ENCODE measurements around the gene ZBTB11.

The ZBTB11 gene

GRCh38 chr3:101677436-101678286, 729 bp upstream of the ZBTB11 start:
- peak overlapping the region; percentile 99 for H3K27ac Mint-ChIP-seq
- peaks cover 4% of the 10 kb centered on the region for H3K27me3 Mint-ChIP-seq
- H3K4me1 Mint-ChIP-seq: peaks cover 46% of the 10 kb centered on the region
- CTCF ChIA-PET: interaction anchor here (1.2 to 2.7 kb wide), 3 partner anchors 8 to 47 kb away, joined by 4 to 8 read pairs (median 6); partner anchors contain the start of genes CEP97 and RPL24
- H3K9me3 Mint-ChIP-seq: no peaks in the 10 kb centered on the region
- no peak for DNase-seq
- H3K36me3 Mint-ChIP-seq: peaks cover 43% of the 10 kb centered on the region
- peak overlapping the region; percentile 96 for H3K4me3 Mint-ChIP-seq

DNA sequence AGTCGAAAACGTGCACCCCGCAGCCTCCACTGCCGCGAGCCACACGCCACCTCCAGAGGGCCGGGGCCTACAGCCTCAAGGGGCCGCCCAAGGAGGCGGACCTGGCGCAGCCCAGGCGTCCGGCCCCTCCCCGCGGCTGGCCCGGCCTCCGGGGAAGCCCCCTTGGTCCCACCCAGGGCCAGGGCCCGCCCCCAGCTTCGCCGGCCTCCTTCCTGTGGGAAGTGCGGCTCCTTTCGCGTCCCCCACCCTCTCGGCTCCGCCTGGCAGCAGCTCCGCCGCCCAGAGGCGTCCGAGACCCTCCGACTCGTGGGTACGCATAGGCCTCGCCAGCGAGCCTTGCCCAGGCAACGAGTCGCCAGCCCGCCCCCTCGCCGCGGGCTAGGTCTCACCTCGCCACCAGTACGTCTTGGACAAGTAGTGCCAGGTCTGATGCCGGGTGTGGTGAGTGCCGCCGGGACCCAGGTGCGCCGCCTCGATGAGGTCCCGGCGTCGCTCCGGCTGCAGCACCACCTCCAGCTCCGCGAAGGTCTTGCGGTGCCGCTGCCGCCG, 642 bp downstream of the ZBTB11 start:
- H3K4me1 Mint-ChIP-seq: peaks cover 49% of the 10 kb centered on the region

DNA sequence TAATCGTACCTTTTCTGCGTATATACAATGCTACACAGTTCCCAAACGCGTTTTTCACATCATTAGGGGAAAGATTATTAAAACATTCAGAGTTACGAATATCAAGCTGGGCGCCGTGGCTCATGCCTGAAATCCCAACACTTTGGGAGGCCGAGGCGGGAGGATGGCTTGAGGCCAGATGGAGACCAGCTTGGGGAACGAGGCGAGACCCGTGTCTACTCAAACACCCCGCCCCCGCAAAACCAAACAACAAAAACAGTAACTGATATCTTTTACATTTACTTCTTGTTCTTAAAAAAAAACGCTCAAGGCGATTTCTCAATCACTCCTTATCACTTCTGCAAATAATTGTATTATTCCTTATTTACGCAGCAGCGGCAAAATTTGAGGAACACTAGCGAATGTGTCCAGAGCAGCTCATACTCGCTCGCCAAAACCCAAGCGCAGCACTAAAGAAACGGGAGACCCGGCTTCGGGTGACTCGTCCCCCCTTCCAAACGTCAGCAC, 1.2 kb downstream of the ZBTB11 start:
- DNase-seq: no peak
- peak overlapping the region; percentile 99 for H3K27ac Mint-ChIP-seq
- no peaks in the 10 kb centered on the region for H3K9me3 Mint-ChIP-seq
- peaks cover 4% of the 10 kb centered on the region for H3K27me3 Mint-ChIP-seq
- H3K4me1 Mint-ChIP-seq: peaks cover 46% of the 10 kb centered on the region
- peaks cover 38% of the 10 kb centered on the region for H3K36me3 Mint-ChIP-seq
- CTCF ChIA-PET: interaction anchor here (0.9 to 2.7 kb wide), 7 partner anchors 10 to 549 kb away, joined by 3 to 8 read pairs (median 5); partner anchors contain the start of genes CEP97, PCNP, RPL24 and SENP7
- peak overlapping the region; percentile 96 for H3K4me3 Mint-ChIP-seq

More for the DNA sequence above, 642 bp downstream of the ZBTB11 start:
- Mint-ChIP-seq H3K27ac (peak overlapping the region; percentile 99), H3K27me3 (peaks cover 4% of the 10 kb centered on the region), H3K9me3 (no peaks in the 10 kb centered on the region), H3K4me3 (peak overlapping the region; percentile 96), H3K36me3 (peaks cover 39% of the 10 kb centered on the region)
- DNase-seq: peak; percentile 96
- CTCF ChIA-PET: interaction anchor here (0.9 to 2.7 kb wide), 7 partner anchors 10 to 548 kb away, joined by 3 to 8 read pairs (median 5); partner anchors contain the start of genes CEP97, PCNP, RPL24 and SENP7

DNA sequence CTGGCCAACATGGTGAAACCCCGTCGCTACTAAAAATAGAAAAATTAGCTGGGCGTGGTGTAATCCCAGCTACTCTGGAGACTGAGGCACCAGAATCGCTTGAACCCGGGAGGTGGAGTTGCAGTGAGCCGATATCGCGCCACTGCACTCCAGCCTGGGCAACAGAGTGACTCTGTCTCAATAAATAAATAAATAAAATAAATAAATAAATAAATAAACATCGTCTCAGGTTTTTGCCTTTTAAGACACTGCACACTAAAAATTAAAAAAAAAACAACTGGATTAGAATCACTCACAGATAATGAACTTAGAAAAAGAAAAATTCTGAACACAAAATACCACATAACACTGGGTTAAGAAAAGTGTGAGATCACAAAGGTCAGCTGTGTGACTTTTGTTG, 2.4 kb downstream of the ZBTB11 start:
- Mint-ChIP-seq H3K9me3 (no peaks in the 10 kb centered on the region), H3K4me1 (peaks cover 46% of the 10 kb centered on the region), H3K27ac (peak overlapping the region; percentile 99), H3K4me3 (peak overlapping the region; percentile 96), H3K27me3 (peaks cover 4% of the 10 kb centered on the region), H3K36me3 (peaks cover 29% of the 10 kb centered on the region)
- CTCF ChIA-PET: no interaction called here
- no peak for DNase-seq

DNA sequence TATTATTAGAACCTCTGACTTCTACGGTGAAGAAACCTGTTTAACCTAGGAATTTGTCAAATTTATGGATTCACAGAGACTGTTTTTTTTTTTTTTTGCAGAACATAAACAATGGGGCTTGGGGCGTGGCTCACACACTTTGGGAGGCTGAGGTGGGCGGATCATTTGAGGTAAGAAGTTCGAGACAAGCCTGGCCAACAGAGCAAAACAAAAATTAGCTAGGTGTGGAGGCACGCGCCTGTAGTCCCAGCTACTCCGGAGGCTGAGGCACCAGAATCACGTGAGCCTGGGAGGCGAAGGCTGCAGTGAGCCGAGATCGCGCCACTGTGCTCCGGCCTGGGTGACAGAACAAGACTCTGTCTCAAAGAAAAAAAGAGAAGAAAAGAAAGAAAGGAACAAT, 3.0 kb downstream of the ZBTB11 start:
- peak overlapping the region; percentile 8 for H3K27ac Mint-ChIP-seq
- H3K4me1 Mint-ChIP-seq: peaks cover 46% of the 10 kb centered on the region
- CTCF ChIA-PET: interaction anchor here (0.6 kb wide), 1 partner anchor 375 kb away, joined by 4 read pairs; no protein-coding TSS in a partner anchor
- peaks cover 31% of the 10 kb centered on the region for H3K36me3 Mint-ChIP-seq
- no peaks in the 10 kb centered on the region for H3K9me3 Mint-ChIP-seq
- no peak for DNase-seq
- peaks cover 4% of the 10 kb centered on the region for H3K27me3 Mint-ChIP-seq
- peak overlapping the region; percentile 3 for H3K4me3 Mint-ChIP-seq

DNA sequence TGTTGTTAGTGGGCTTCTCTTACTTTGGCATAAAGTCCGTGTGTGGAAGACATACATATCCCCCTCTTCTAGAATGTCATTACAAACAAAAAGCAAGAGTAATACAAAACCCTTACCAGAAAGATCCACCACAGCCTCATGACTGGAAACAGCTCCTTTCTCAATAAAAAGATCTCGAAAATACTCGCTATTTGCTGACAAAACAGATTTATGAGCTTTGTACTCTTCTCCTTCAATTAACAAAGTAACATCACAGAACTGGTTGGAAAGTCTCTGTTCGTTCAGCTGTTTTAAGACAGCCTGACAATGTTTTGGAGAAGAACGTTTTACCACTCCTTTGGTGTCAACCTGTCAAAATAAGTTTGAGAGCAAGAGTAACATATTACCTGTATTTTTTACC, 5.9 kb downstream of the ZBTB11 start:
- H3K27ac Mint-ChIP-seq: no peak overlapping the region
- peaks cover 42% of the 10 kb centered on the region for H3K36me3 Mint-ChIP-seq
- peaks cover 32% of the 10 kb centered on the region for H3K4me1 Mint-ChIP-seq

GRCh38 chr3:101667844-101668243, 9.1 kb downstream of the ZBTB11 start:
- DNase-seq: no peak
- no peaks in the 10 kb centered on the region for H3K9me3 Mint-ChIP-seq
- no peak overlapping the region for H3K4me3 Mint-ChIP-seq
- no peak overlapping the region for H3K27ac Mint-ChIP-seq
- CTCF ChIA-PET: no interaction called here
- no peaks in the 10 kb centered on the region for H3K27me3 Mint-ChIP-seq
- peaks cover 8% of the 10 kb centered on the region for H3K4me1 Mint-ChIP-seq
- peaks cover 57% of the 10 kb centered on the region for H3K36me3 Mint-ChIP-seq

More for the DNA sequence above, 5.9 kb downstream of the ZBTB11 start:
- no peaks in the 10 kb centered on the region for H3K27me3 Mint-ChIP-seq
- H3K4me3 Mint-ChIP-seq: no peak overlapping the region
- no peak for DNase-seq
- H3K9me3 Mint-ChIP-seq: no peaks in the 10 kb centered on the region
- CTCF ChIA-PET: interaction anchor here (1.1 kb wide), 1 partner anchor 558 kb away, joined by 4 read pairs; no protein-coding TSS in a partner anchor

DNA sequence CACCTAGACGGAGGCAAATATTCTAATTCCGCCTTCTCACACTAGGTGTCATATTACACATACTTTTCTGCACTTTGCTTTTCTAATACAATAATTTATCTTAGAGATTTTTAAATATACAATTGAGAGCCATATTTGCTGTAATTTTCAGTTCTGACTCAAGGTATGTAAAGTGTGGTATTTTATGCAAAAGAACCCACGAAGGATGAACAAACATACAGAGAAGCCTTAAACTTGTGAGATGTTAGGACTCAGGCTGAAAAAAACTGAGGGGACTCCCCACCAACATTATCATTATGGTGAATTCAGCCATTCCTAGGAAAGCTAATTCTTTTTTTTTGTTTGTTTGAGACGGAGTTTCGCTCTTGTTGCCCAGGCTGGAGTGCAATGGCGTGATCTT, 9.6 kb downstream of the ZBTB11 start:
- no peaks in the 10 kb centered on the region for H3K9me3 Mint-ChIP-seq
- CTCF ChIA-PET: interaction anchor here (1.9 kb wide), 1 partner anchor 8 kb away, joined by 5 read pairs; no protein-coding TSS in a partner anchor
- peaks cover 4% of the 10 kb centered on the region for H3K4me1 Mint-ChIP-seq
- H3K4me3 Mint-ChIP-seq: no peak overlapping the region
- no peak for DNase-seq
- H3K36me3 Mint-ChIP-seq: peaks cover 57% of the 10 kb centered on the region
- H3K27me3 Mint-ChIP-seq: no peaks in the 10 kb centered on the region
- H3K27ac Mint-ChIP-seq: no peak overlapping the region

DNA sequence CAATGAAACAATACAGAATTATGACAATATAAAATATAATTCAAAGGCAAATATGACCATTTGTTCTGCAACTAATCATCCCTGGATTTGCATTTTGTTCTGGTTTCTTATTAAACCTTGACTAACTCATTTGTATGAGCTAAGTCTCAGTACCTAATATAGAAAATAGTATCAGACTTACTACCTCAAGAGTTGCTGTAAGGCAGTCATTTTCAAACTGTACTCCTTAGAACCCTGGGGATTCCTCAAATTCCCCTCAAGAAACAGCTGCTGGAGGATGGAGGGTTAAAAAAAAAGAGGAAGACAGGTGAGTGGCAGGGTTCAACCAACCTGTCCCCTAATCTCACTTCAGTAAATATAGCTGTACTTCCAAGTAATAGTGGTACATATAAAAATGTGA, 11.1 kb downstream of the ZBTB11 start:
- H3K4me3 Mint-ChIP-seq: no peak overlapping the region
- peaks cover 55% of the 10 kb centered on the region for H3K36me3 Mint-ChIP-seq
- DNase-seq: no peak
- no peaks in the 10 kb centered on the region for H3K27me3 Mint-ChIP-seq
- CTCF ChIA-PET: interaction anchor here (1.0 to 1.9 kb wide), 2 partner anchors 10 to 12 kb away, joined by 3 to 5 read pairs; no protein-coding TSS in a partner anchor
- no peak overlapping the region for H3K27ac Mint-ChIP-seq
- H3K4me1 Mint-ChIP-seq: no peaks in the 10 kb centered on the region
- H3K9me3 Mint-ChIP-seq: no peaks in the 10 kb centered on the region

GRCh38 chr3:101665357-101665756, 11.6 kb downstream of the ZBTB11 start:
- Mint-ChIP-seq H3K4me1 (no peaks in the 10 kb centered on the region), H3K27me3 (no peaks in the 10 kb centered on the region), H3K36me3 (peaks cover 58% of the 10 kb centered on the region), H3K27ac (no peak overlapping the region), H3K9me3 (no peaks in the 10 kb centered on the region), H3K4me3 (no peak overlapping the region)
- no peak for DNase-seq
- CTCF ChIA-PET: interaction anchor here (1.0 to 1.9 kb wide), 2 partner anchors 10 to 12 kb away, joined by 3 to 5 read pairs; no protein-coding TSS in a partner anchor

DNA sequence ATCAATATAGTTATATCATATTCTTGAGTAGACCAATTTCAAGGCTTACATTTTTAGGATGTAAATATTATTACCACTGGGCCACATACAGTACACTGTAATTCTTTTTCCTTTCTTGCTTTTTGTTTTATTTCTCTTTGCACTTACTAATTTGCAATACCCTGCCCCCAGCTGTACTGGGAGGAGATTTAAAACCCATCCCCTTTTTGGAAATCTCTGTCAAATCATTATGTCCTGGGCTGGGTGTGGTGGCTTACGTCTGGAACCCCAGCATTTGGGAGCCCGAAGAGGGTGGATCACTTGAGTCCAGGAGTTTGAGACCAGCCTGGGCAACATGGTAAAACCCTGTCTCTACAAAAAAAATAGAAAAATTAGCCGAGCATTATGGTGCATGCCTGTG, 16.2 kb downstream of the ZBTB11 start:
- CTCF ChIA-PET: no interaction called here
- peaks cover 67% of the 10 kb centered on the region for H3K36me3 Mint-ChIP-seq
- H3K9me3 Mint-ChIP-seq: no peaks in the 10 kb centered on the region
- DNase-seq: no peak
- H3K4me1 Mint-ChIP-seq: no peaks in the 10 kb centered on the region
- H3K4me3 Mint-ChIP-seq: no peak overlapping the region
- H3K27me3 Mint-ChIP-seq: no peaks in the 10 kb centered on the region
- no peak overlapping the region for H3K27ac Mint-ChIP-seq

DNA sequence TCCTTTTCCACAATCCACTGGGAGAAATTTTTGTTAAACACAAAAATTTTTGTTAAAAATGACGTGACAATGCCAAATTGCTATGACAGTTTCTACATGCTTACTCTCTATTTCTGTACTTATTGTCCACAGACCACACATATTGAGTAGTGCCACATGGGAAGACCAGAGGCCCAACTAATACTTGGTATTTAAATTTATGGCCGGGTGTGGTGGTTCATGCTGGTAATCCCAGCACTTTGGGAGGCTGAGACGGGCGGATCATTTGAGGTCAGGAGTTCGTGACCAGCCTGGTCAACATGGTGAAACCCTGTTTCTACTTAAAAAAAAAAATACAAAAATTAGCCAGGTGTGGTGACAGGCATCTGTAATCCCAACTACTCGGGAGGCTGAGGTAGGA, 20.3 kb downstream of the ZBTB11 start:
- no peaks in the 10 kb centered on the region for H3K27me3 Mint-ChIP-seq
- CTCF ChIA-PET: interaction anchor here (1.3 kb wide), 1 partner anchor 16 kb away, joined by 5 read pairs; no protein-coding TSS in a partner anchor
- DNase-seq: no peak
- H3K27ac Mint-ChIP-seq: peak overlapping the region; percentile 52
- no peak overlapping the region for H3K4me3 Mint-ChIP-seq
- H3K36me3 Mint-ChIP-seq: peaks cover 70% of the 10 kb centered on the region
- H3K4me1 Mint-ChIP-seq: peaks cover 3% of the 10 kb centered on the region
- no peaks in the 10 kb centered on the region for H3K9me3 Mint-ChIP-seq

GRCh38 chr3:101646726-101647125, 30.2 kb downstream of the ZBTB11 start:
- Mint-ChIP-seq H3K9me3 (no peaks in the 10 kb centered on the region), H3K4me1 (peaks cover 34% of the 10 kb centered on the region), H3K4me3 (no peak overlapping the region), H3K27me3 (no peaks in the 10 kb centered on the region), H3K27ac (no peak overlapping the region), H3K36me3 (peaks cover 39% of the 10 kb centered on the region)
- DNase-seq: no peak
- CTCF ChIA-PET: no interaction called here
